Measurements from ENCODE around the gene CFDP1. TPM values are rescaled to one million over a fixed set of nuclear protein-coding genes. Genes with fewer than 3 reads are reported as not detected.
A peak's percentile ranks its signal among the peaks of the same experiment; 100 is the strongest.

Gene CFDP1
- total and polyA plus RNA-seq, 2 of the 13 experiments (the other 11 are each of a cell fraction or from before 2014, with no cell fraction given): 78.6 to 153 TPM

- TF ChIP-seq HIC2 (CRISPR knock-in tag; IDR thresholded peaks at IDR 0.05; ENCODE audit: low read depth) (no peak), YEATS4 (CRISPR knock-in tag; IDR thresholded peaks at IDR 0.05; ENCODE audit: borderline replicate concordance) (peak; percentile 64), NONO (IDR thresholded peaks at IDR 0.05) (no peak), NONO (CRISPR knock-in tag; conservative IDR thresholded peaks at IDR 0.05) (no peak; the same call in 1 of the 2 replicates), RBM22 (optimal IDR thresholded peaks at IDR 0.05; ENCODE audit: low read length) (peak; percentile 82), ZNF512B (CRISPR knock-in tag; IDR thresholded peaks at IDR 0.05; ENCODE audit: borderline replicate concordance) (no peak), HOMEZ (CRISPR knock-in tag; IDR thresholded peaks at IDR 0.05; ENCODE audit: low read depth) (no peak), ATM (IDR thresholded peaks at IDR 0.05; ENCODE audit: borderline replicate concordance) (no peak), ZNF768 (CRISPR knock-in tag; IDR thresholded peaks at IDR 0.05) (no peak; the same call in 1 of the 2 replicates), JDP2 (CRISPR knock-in tag; IDR thresholded peaks at IDR 0.05; ENCODE audit: borderline replicate concordance) (no peak), THAP9 (CRISPR knock-in tag; IDR thresholded peaks at IDR 0.05; ENCODE audit: borderline replicate concordance) (no peak), HOXA3 (CRISPR knock-in tag; IDR thresholded peaks at IDR 0.05) (peak; percentile 55; the same call in 1 of the 2 replicates), ZNF740 (CRISPR knock-in tag; IDR thresholded peaks at IDR 0.05) (0 out of 2 replicates have a peak, but pooled peaks have one; percentile 18), CBX1 (IDR thresholded peaks at IDR 0.05; ENCODE audit: low read depth) (no peak), RELA (CRISPR knock-in tag; IDR thresholded peaks at IDR 0.05) (no peak), RAD21 (CRISPR knock-in tag; IDR thresholded peaks at IDR 0.05) (no peak; the same call in 1 of the 2 replicates), RORA (CRISPR knock-in tag; IDR thresholded peaks at IDR 0.05) (no peak), ZBTB8A (CRISPR knock-in tag; IDR thresholded peaks at IDR 0.05; ENCODE audit: borderline replicate concordance, low read depth) (no peak), ZBTB38 (CRISPR knock-in tag; IDR thresholded peaks at IDR 0.05) (no peak; the same call in 1 of the 2 replicates), SRSF1 (optimal IDR thresholded peaks at IDR 0.05; ENCODE audit: low read depth, low read length) (peak; percentile 65), RBAK (CRISPR knock-in tag; IDR thresholded peaks at IDR 0.05) (no peak), MTF1 (CRISPR knock-in tag; IDR thresholded peaks at IDR 0.05) (no peak), ZNF12 (CRISPR knock-in tag; IDR thresholded peaks at IDR 0.05) (peak; percentile 41; the same call in 1 of the 2 replicates)
Observed at GRCh38 chr16:75250809-75251279, 182.5 kb downstream of the CFDP1 start (continued).

All from HepG2 (cell line).